B cell (primary cell): ENCODE data around the gene STK38L.

Source experiments
- EZH2 ChIP-seq: IDR thresholded peaks from 2 replicates; pipeline ENCODE4 v1.6.1; 2012; ENCODE audit warnings: borderline replicate concordance, low read depth, mild to moderate bottlenecking, moderate library complexity, low read length; ENCODE audit not compliant: insufficient read depth, poor library complexity, severe bottlenecking
- TF ChIP-seq, protein P1 (sequence below): fragments of 200-600 bp; IDR thresholded peaks from one replicate; pipeline ENCODE4 v1.8.0; 2022; ENCODE audit warnings: antibody characterized with exemption, mild to moderate bottlenecking

DNA sequence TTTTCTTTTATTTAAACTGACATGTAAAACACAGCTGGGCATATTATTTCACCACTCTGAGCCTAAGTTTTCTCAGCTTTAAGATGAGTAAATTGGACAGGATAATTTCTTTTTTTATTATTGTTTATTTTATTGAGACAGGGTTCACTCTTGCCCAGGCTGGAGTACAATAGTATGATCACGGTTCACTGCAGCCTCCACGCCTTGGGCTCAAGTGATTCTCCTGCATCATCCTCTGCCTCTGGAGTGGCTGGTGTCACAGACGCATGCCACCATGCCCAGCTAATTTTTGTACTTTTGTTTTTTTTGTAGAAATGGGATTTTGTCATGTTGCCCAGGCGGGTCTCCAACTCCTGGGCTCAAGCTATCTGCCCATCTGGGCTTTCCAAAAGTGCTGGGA, 101.3 kb downstream of the STK38L start:
- TF ChIP-seq, protein P1, sequence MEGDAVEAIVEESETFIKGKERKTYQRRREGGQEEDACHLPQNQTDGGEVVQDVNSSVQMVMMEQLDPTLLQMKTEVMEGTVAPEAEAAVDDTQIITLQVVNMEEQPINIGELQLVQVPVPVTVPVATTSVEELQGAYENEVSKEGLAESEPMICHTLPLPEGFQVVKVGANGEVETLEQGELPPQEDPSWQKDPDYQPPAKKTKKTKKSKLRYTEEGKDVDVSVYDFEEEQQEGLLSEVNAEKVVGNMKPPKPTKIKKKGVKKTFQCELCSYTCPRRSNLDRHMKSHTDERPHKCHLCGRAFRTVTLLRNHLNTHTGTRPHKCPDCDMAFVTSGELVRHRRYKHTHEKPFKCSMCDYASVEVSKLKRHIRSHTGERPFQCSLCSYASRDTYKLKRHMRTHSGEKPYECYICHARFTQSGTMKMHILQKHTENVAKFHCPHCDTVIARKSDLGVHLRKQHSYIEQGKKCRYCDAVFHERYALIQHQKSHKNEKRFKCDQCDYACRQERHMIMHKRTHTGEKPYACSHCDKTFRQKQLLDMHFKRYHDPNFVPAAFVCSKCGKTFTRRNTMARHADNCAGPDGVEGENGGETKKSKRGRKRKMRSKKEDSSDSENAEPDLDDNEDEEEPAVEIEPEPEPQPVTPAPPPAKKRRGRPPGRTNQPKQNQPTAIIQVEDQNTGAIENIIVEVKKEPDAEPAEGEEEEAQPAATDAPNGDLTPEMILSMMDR, result no peak
- no peak for TF ChIP-seq EZH2
